Measurements from ENCODE around the gene CD99. TPM values are rescaled to one million over a fixed set of nuclear protein-coding genes. Genes with fewer than 3 reads are reported as not detected.

The CD99 gene
- total and polyA plus RNA-seq, 2 experiments from 2014 or later, result 505 to 975 TPM

- Histone ChIP-seq H2AFZ (no peak overlapping the region), H4K20me1 (ENCODE audit: insufficient read depth) (no peaks in the 10 kb centered on the region), H3K79me2 (ENCODE audit: insufficient read depth) (no peaks in the 10 kb centered on the region), H3K9me2 (ENCODE audit: insufficient read depth) (no peaks in the 10 kb centered on the region), H3K36me3 (ENCODE audit: low read depth) (no peaks in the 10 kb centered on the region), H3F3A (ENCODE audit: insufficient read depth) (no peaks in the 10 kb centered on the region), H3K27me3 (replicated peaks; ENCODE audit: insufficient read depth) (no peaks in the 10 kb centered on the region), H3K4me2 (ENCODE audit: unreplicated experiment) (no peak overlapping the region), H3K9me3 (ENCODE audit: low read depth) (no peaks in the 10 kb centered on the region), H3K4me1 (ENCODE audit: insufficient read depth) (0 out of 2 replicates have a peak, but pooled peaks cover 3% of the 10 kb centered on the region), H3K4me3 (no peak overlapping the region), H3K9ac (no peak overlapping the region), H3K27ac (no peak overlapping the region)
- in situ Hi-C loops (cut with MboI), result no loop called here
- no peak for DNase-seq
- 57 to 64% methylated on average over 13 of the region's 13 CpGs for WGBS, 2 experiments (ENCODE audit: low coverage in 1 of 2, low lambda C conversion rate in 2 of 2, missing lambda C conversion rate in 2 of 2)
- no peak for TF ChIP-seq EZH2phosphoT487 (IDR thresholded peaks at IDR 0.05; ENCODE audit: insufficient read depth, low read depth)
- no peak for TF ChIP-seq EZH2 (IDR thresholded peaks at IDR 0.05; ENCODE audit: insufficient read depth, poor library complexity, severe bottlenecking)
Observed at GRCh38 chrX:2654436-2655340, 36.4 kb upstream of the CD99 start.

- Histone ChIP-seq H2AFZ (no peak overlapping the region), H3K4me1 (ENCODE audit: insufficient read depth) (no peaks in the 10 kb centered on the region), H3K79me2 (ENCODE audit: insufficient read depth) (no peaks in the 10 kb centered on the region), H3K9me3 (ENCODE audit: low read depth) (no peaks in the 10 kb centered on the region), H3K27ac (no peak overlapping the region), H3K27me3 (replicated peaks; ENCODE audit: insufficient read depth) (no peaks in the 10 kb centered on the region), H4K20me1 (ENCODE audit: insufficient read depth) (no peaks in the 10 kb centered on the region), H3K4me2 (ENCODE audit: unreplicated experiment) (no peak overlapping the region), H3K9me2 (ENCODE audit: insufficient read depth) (no peaks in the 10 kb centered on the region), H3K4me3 (no peak overlapping the region), H3K9ac (no peak overlapping the region), H3K36me3 (ENCODE audit: low read depth) (no peaks in the 10 kb centered on the region), H3F3A (ENCODE audit: insufficient read depth) (no peaks in the 10 kb centered on the region)
- no peak for TF ChIP-seq EZH2phosphoT487 (IDR thresholded peaks at IDR 0.05; ENCODE audit: insufficient read depth, low read depth)
- TF ChIP-seq EZH2 (IDR thresholded peaks at IDR 0.05; ENCODE audit: insufficient read depth, poor library complexity, severe bottlenecking), result no peak
- 96 to 97% methylated on average over 7 of the region's 7 CpGs for WGBS, 2 experiments (ENCODE audit: low coverage in 1 of 2, low lambda C conversion rate in 2 of 2, missing lambda C conversion rate in 2 of 2)
- DNase-seq, result no peak
- in situ Hi-C loops (cut with MboI), result no loop called here
Observed at GRCh38 chrX:2656257-2656836, 34.7 kb upstream of the CD99 start.

GRCh38 chrX:2657532-2658113, 33.5 kb upstream of the CD99 start:
- H3K9me3 ChIP-seq (ENCODE audit: low read depth), result no peaks in the 10 kb centered on the region
- H4K20me1 ChIP-seq (ENCODE audit: insufficient read depth), result no peaks in the 10 kb centered on the region
- no peaks in the 10 kb centered on the region for H3K9me2 ChIP-seq (ENCODE audit: insufficient read depth)
- H3K4me1 ChIP-seq (ENCODE audit: insufficient read depth), result no peaks in the 10 kb centered on the region
- no peaks in the 10 kb centered on the region for H3K36me3 ChIP-seq (ENCODE audit: low read depth)
- H3K4me2 ChIP-seq (ENCODE audit: unreplicated experiment), result no peak overlapping the region
- no peak overlapping the region for H3K4me3 ChIP-seq
- in situ Hi-C loops (cut with MboI), result no loop called here
- H3K27ac ChIP-seq, result no peak overlapping the region
- TF ChIP-seq EZH2 (IDR thresholded peaks at IDR 0.05; ENCODE audit: insufficient read depth, poor library complexity, severe bottlenecking), result no peak
- TF ChIP-seq EZH2phosphoT487 (IDR thresholded peaks at IDR 0.05; ENCODE audit: insufficient read depth, low read depth), result no peak
- no peaks in the 10 kb centered on the region for H3K79me2 ChIP-seq (ENCODE audit: insufficient read depth)
- no peaks in the 10 kb centered on the region for H3F3A ChIP-seq (ENCODE audit: insufficient read depth)
- no peak overlapping the region for H2AFZ ChIP-seq
- DNase-seq, result no peak
- no peak overlapping the region for H3K9ac ChIP-seq
- no peaks in the 10 kb centered on the region for H3K27me3 ChIP-seq (replicated peaks; ENCODE audit: insufficient read depth)
- 88 to 89% methylated on average over 6 of the region's 6 CpGs for WGBS, 2 experiments (ENCODE audit: low coverage in 1 of 2, low lambda C conversion rate in 2 of 2, missing lambda C conversion rate in 2 of 2)

- no peaks in the 10 kb centered on the region for H3K9me2 ChIP-seq (ENCODE audit: insufficient read depth)
- TF ChIP-seq EZH2phosphoT487 (IDR thresholded peaks at IDR 0.05; ENCODE audit: insufficient read depth, low read depth), result no peak
- no peak for TF ChIP-seq EZH2 (IDR thresholded peaks at IDR 0.05; ENCODE audit: insufficient read depth, poor library complexity, severe bottlenecking)
- peaks cover 9% of the 10 kb centered on the region for H3F3A ChIP-seq (ENCODE audit: insufficient read depth)
- peaks cover 5% of the 10 kb centered on the region for H3K4me1 ChIP-seq (ENCODE audit: insufficient read depth)
- H3K79me2 ChIP-seq (ENCODE audit: insufficient read depth), result no peaks in the 10 kb centered on the region
- no peak for DNase-seq
- H3K27ac ChIP-seq, result no peak overlapping the region
- in situ Hi-C loops (cut with MboI), result no loop called here
- H3K27me3 ChIP-seq (replicated peaks; ENCODE audit: insufficient read depth), result no peaks in the 10 kb centered on the region
- H3K4me2 ChIP-seq (ENCODE audit: unreplicated experiment), result no peak overlapping the region
- no peak overlapping the region for H3K4me3 ChIP-seq
- H2AFZ ChIP-seq, result no peak overlapping the region
- no peaks in the 10 kb centered on the region for H4K20me1 ChIP-seq (ENCODE audit: insufficient read depth)
- H3K9me3 ChIP-seq (ENCODE audit: low read depth), result no peaks in the 10 kb centered on the region
- H3K36me3 ChIP-seq (ENCODE audit: low read depth), result no peaks in the 10 kb centered on the region
- 91 to 96% methylated on average over 5 of the region's 5 CpGs for WGBS, 2 experiments (ENCODE audit: low coverage in 1 of 2, low lambda C conversion rate in 2 of 2, missing lambda C conversion rate in 2 of 2)
- H3K9ac ChIP-seq, result no peak overlapping the region
Observed at GRCh38 chrX:2658585-2659292, 32.4 kb upstream of the CD99 start.

Data from GM23248 (cell line).